ENCODE results near the gene BBS12.

Gene BBS12

DNA sequence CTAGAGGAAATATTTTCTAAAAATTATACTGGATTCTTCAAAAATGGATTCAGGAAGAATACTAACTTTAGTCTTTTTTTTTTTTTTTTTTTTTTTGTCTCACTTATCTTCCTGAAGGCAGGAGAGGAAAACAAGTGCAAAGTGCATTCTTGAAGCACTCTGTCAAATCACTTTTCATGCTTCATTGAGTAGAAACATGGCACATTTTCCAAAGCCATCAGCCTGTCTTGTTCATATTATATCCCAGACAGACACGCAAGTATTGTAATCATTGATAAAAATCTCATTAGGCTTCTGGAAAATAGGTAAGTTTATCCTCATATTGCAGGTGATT lies 1.2 kb downstream of the BBS12 start:
- H3K4me1 Mint-ChIP-seq = peaks cover 24% of the 10 kb centered on the region
- DNase-seq = no peak
- H3K27me3 Mint-ChIP-seq = no peaks in the 10 kb centered on the region
- H3K9me3 Mint-ChIP-seq = peaks cover 2% of the 10 kb centered on the region
- CTCF ChIA-PET = no interaction called here
- peaks cover 2% of the 10 kb centered on the region for H3K36me3 Mint-ChIP-seq
- peak overlapping the region; percentile 91 for H3K4me3 Mint-ChIP-seq
- H3K27ac Mint-ChIP-seq = no peak overlapping the region

DNA sequence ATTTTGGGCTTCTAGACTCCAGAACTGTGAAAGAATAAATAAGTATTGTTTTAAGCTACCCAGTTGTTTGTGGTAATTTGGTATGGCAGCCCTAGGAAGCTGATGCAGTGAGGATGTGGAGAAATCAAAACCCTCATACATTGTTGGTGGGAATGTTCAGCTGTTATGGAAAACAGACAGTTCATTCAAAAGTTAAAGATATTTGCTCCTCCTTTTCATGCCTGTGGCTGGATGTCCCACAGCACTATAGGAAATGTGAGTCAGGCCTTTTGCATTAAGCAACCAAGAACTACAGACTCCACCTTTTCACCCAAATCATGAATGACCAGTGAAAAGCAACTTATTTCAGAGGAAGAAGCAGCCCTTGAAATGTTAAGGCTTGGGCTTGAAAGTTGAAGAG lies 6.7 kb downstream of the BBS12 start:
- no peak overlapping the region for H3K27ac Mint-ChIP-seq
- CTCF ChIA-PET = interaction anchor here (1.5 kb wide), 1 partner anchor 19 kb away, joined by 5 read pairs; no protein-coding TSS in a partner anchor
- H3K36me3 Mint-ChIP-seq = peaks cover 9% of the 10 kb centered on the region
- no peak overlapping the region for H3K4me3 Mint-ChIP-seq
- DNase-seq = no peak
- H3K27me3 Mint-ChIP-seq = no peaks in the 10 kb centered on the region
- H3K4me1 Mint-ChIP-seq = no peaks in the 10 kb centered on the region
- H3K9me3 Mint-ChIP-seq = peaks cover 2% of the 10 kb centered on the region

DNA sequence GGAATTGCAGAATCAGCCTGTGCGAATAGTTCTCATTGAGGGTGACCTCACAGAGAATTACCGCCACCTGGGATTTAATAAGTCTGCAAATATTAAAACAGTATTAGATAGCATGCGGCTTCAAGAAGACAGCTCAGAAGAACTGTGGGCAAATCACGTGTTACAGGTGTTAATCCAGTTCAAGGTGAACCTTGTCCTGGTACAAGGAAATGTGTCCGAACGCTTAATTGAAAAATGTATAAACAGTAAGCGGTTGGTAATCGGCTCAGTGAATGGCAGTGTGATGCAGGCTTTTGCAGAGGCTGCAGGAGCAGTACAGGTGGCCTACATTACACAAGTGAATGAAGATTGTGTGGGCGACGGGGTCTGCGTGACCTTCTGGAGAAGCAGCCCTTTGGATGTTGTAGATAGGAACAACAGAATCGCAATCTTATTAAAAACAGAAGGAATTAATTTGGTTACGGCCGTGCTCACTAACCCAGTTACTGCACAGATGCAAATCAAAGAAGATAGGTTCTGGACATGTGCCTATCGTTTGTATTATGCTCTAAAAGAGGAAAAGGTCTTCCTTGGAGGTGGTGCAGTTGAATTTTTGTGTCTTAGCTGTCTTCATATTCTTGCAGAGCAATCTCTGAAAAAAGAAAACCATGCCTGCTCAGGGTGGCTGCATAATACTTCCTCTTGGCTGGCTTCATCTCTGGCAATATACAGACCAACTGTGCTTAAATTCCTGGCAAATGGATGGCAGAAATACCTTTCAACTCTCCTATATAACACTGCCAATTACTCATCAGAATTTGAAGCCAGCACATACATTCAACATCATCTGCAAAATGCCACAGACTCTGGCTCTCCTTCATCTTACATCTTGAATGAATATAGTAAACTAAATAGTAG lies 10.7 kb downstream of the BBS12 start:
- CTCF ChIA-PET = no interaction called here
- Mint-ChIP-seq H3K4me3 (no peak overlapping the region), H3K4me1 (peaks cover 17% of the 10 kb centered on the region), H3K36me3 (peaks cover 17% of the 10 kb centered on the region), H3K27me3 (no peaks in the 10 kb centered on the region), H3K9me3 (peaks cover 8% of the 10 kb centered on the region), H3K27ac (no peak overlapping the region)
- no peak for DNase-seq

DNA sequence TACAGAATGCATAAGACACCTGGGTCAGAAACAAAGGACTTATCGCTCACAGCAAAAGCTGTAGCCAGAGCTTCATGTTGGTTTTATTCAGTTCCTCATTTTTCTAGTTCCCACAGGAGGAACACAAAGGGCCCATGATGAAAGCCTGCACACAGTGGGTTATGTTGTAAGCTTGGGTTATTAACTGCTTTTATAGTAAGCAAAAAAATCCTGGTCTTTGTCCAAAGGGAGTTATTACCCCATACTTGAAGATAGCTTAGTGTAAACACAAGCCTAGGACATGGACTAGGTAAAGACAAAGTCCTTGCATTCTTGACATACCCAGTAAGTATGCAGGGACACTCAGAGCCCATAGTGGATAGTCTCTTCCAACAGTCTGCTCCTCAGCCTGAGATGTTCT lies 11.7 kb downstream of the BBS12 start:
- H3K9me3 Mint-ChIP-seq = peaks cover 8% of the 10 kb centered on the region
- DNase-seq = no peak
- no peaks in the 10 kb centered on the region for H3K27me3 Mint-ChIP-seq
- H3K27ac Mint-ChIP-seq = no peak overlapping the region
- peaks cover 17% of the 10 kb centered on the region for H3K36me3 Mint-ChIP-seq
- CTCF ChIA-PET = interaction anchor here (1.4 to 5.0 kb wide), 2 partner anchors 12 to 13 kb away, joined by 6 to 34 read pairs; partner anchors contain the start of gene BBS12
- no peak overlapping the region for H3K4me3 Mint-ChIP-seq
- peaks cover 17% of the 10 kb centered on the region for H3K4me1 Mint-ChIP-seq

DNA sequence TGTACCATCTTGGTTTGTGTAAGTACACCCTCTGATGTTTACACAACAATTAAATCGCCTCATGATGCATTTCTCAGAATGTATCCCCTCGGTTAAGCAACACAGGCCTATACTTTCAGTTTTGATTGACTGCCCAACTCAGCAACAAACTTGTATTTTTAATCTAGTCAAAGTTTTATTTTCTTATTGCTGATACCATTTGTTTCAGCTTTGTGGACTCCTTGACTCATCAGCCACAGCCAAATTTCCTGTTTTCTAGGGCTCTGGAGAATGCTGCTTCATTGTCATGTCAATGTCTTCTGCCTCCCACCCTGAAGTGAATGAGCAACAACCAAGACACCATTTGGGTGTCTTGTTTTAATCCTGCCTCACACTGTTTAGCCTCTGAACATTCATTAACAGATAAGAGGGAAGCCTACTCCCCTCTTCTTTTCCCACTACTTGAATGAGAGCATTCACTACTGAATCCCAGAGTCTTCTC lies 14.0 kb downstream of the BBS12 start:
- peaks cover 14% of the 10 kb centered on the region for H3K36me3 Mint-ChIP-seq
- H3K4me1 Mint-ChIP-seq = peaks cover 17% of the 10 kb centered on the region
- CTCF ChIA-PET = interaction anchor here (1.1 to 5.0 kb wide), 3 partner anchors 10 to 145 kb away, joined by 3 to 34 read pairs (median 4); partner anchors contain the start of gene BBS12
- H3K27me3 Mint-ChIP-seq = peaks cover 5% of the 10 kb centered on the region
- peaks cover 8% of the 10 kb centered on the region for H3K9me3 Mint-ChIP-seq
- DNase-seq = peak; percentile 24
- peak overlapping the region; percentile 74 for H3K27ac Mint-ChIP-seq
- no peak overlapping the region for H3K4me3 Mint-ChIP-seq

DNA sequence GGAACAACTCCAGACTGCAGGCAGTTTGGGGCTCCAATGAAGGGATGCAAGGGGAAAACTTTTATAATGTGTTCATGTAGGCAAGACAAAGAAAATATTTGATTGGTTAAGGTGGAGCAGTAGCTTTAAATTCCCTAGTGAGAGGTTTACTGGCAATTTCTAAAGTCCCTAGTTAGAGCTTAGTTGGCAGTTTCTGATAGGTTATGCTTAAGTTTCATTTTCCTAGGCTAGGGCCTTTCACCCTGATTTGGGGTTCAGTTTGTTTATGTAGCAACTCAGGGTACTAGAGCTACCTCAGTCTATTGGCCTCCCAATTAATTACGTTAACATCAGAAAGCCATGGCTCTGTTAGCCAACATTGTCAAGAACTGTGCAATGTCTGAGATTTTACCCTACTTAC lies 14.6 kb downstream of the BBS12 start:
- Mint-ChIP-seq H3K27me3 (peaks cover 5% of the 10 kb centered on the region), H3K4me1 (peaks cover 17% of the 10 kb centered on the region), H3K27ac (peak overlapping the region; percentile 74), H3K9me3 (peaks cover 8% of the 10 kb centered on the region), H3K36me3 (peaks cover 14% of the 10 kb centered on the region), H3K4me3 (no peak overlapping the region)
- CTCF ChIA-PET = interaction anchor here (1.0 to 5.0 kb wide), 3 partner anchors 10 to 145 kb away, joined by 3 to 34 read pairs (median 4); partner anchors contain the start of gene BBS12
- DNase-seq = no peak

DNA sequence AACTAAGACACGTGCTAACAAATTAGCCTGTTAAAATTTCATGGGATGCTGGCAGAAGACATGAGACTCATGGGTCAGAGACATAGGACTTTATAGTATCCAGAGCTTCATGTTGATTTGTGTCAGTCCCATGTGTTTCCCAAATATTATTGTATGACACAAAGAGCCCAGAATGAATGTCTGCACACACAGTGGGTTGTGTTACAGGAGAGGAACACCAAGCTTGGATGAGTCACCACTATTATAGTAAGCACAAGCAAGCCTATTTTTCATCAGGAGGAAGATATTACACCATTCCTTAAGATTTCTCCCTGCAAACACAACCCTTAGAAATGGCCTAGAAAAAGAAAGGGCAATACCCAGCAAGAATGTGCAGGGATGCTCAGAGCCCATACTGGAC lies 15.4 kb downstream of the BBS12 start:
- peaks cover 10% of the 10 kb centered on the region for H3K36me3 Mint-ChIP-seq
- H3K27ac Mint-ChIP-seq = no peak overlapping the region
- CTCF ChIA-PET = interaction anchor here (1.0 to 5.0 kb wide), 3 partner anchors 9 to 146 kb away, joined by 3 to 34 read pairs (median 4); partner anchors contain the start of gene BBS12
- no peak overlapping the region for H3K4me3 Mint-ChIP-seq
- H3K27me3 Mint-ChIP-seq = peaks cover 11% of the 10 kb centered on the region
- no peak for DNase-seq
- peaks cover 8% of the 10 kb centered on the region for H3K9me3 Mint-ChIP-seq
- peaks cover 17% of the 10 kb centered on the region for H3K4me1 Mint-ChIP-seq

DNA sequence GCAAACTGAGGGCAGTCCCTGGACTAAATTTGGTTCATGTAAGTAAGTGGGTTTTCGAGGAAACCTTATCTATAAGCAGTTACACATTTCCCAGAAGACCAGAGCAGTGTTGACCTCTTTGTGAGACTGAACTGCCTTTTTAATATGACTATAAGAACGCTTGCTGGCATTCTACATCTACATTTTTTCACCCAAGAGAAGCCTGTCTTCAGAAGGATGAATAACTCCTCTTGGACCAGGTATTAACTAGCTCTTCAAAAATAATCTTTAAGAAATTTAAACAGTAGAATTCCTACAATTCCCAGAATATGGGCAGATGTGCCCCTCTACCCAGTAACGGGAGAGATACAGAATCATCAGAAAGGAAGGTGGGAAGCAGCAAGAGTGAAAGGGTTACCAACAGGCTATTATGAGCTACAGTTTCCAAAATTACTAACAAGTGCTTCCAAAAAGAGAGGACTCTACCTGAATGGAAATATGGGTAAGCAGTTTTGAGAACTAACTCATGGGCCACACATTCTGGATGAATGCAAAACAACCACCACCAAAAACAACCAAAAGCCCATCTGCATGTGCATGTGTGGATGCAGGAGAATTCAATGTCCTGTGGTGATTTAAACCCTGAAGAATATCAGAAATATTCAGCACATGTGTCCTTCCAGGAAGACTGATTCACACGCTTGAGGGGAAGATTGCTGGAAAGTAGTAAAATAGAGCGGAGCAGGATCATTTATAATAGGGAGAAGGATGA lies 17.4 kb downstream of the BBS12 start:
- Mint-ChIP-seq H3K4me1 (peaks cover 17% of the 10 kb centered on the region), H3K27me3 (peaks cover 16% of the 10 kb centered on the region), H3K9me3 (peaks cover 8% of the 10 kb centered on the region), H3K4me3 (no peak overlapping the region), H3K27ac (no peak overlapping the region), H3K36me3 (peaks cover 10% of the 10 kb centered on the region)
- no peak for DNase-seq
- CTCF ChIA-PET = interaction anchor here (0.9 kb wide), 1 partner anchor 146 kb away, joined by 3 read pairs; no protein-coding TSS in a partner anchor

DNA sequence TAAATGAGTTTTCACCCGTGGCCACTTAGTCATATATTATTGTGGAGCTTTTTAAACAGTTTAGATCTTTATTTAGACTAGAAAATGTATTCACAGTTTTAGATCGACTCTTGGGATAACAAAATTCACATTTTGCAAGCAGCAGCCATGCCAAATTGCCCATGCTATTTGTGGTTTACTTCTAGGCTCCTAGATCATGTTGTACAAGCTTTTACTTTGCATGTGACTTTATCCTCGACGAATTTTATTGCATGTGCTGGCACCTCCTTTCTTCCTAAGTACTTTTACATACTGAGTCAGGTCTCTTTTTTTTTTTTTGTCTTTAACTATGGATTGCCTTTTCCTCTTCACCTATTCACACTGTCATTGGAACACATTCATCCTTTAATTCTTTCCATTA lies 23.2 kb downstream of the BBS12 start:
- CTCF ChIA-PET = interaction anchor here (1.0 to 5.0 kb wide), 6 partner anchors 9 to 175 kb away, joined by 3 to 34 read pairs (median 6); partner anchors contain the start of genes BBS12 and NUDT6
- Mint-ChIP-seq H3K9me3 (no peaks in the 10 kb centered on the region), H3K4me1 (peaks cover 3% of the 10 kb centered on the region), H3K27ac (no peak overlapping the region), H3K4me3 (no peak overlapping the region), H3K36me3 (no peaks in the 10 kb centered on the region), H3K27me3 (peaks cover 24% of the 10 kb centered on the region)
- DNase-seq = no peak

DNA sequence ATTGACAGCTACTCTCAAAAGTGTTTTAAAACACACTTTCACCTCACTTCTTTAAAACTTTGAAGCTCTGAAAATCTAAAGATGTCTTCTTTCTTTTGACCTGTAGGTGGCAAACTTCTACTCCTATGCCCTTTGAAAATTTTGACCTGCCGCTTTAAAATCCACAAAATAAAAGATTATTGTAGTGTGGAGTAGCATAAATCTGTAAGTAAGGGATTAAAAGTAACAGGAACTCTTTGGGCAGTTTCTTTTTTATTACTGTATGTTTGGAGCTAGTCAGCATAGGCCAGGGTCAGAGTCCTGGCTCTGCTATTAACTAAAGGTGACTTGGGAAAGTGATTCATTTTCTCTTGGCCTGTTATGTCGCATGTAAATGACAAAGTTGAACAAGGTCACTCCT lies 25.5 kb downstream of the BBS12 start:
- no peaks in the 10 kb centered on the region for H3K36me3 Mint-ChIP-seq

DNA sequence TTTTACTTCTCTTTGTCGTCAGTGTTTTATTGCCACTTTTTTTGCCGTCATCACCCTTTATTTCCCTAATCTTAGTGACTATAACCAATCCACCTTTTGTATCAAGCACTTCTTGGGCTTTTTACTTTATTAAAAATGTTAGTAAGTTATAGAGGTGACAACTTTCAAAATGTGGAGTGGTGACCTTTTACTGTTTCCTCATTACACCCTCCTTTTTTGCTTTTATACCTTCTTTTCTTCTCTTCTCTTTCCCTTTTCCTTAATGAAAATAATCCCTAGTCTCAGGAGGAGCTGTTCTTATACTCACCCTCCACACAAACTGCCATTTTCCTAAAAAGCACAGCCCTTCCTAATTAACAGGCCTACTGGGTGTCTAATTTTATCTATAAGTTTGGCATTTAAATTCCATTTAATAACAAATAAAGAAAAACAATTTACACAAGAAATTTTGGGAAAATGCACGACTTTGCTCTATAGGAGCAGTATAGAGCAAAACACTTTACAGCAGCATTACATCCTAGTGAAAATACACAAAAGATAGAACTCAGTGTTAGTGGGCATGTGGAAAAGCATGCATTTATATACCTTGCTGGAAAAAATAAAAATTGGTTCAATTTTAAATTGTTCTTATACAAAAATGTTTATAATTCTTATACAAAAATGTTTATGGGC lies 27.3 kb downstream of the BBS12 start:
- Mint-ChIP-seq H3K4me3 (no peak overlapping the region), H3K4me1 (peaks cover 34% of the 10 kb centered on the region), H3K27me3 (peaks cover 8% of the 10 kb centered on the region), H3K36me3 (no peaks in the 10 kb centered on the region), H3K27ac (no peak overlapping the region), H3K9me3 (no peaks in the 10 kb centered on the region)
- DNase-seq = no peak
- CTCF ChIA-PET = interaction anchor here (1.2 to 2.4 kb wide), 2 partner anchors 8 to 337 kb away, joined by 3 to 13 read pairs; no protein-coding TSS in a partner anchor

More for the DNA sequence above, 25.5 kb downstream of the BBS12 start:
- peaks cover 21% of the 10 kb centered on the region for H3K4me1 Mint-ChIP-seq
- H3K27me3 Mint-ChIP-seq = peaks cover 13% of the 10 kb centered on the region
- CTCF ChIA-PET = interaction anchor here (0.6 to 5.0 kb wide), 25 partner anchors 10 to 513 kb away, joined by 3 to 34 read pairs (median 5); partner anchors contain the start of genes BBS12 and NUDT6
- no peaks in the 10 kb centered on the region for H3K9me3 Mint-ChIP-seq
- no peak for DNase-seq
- H3K4me3 Mint-ChIP-seq = no peak overlapping the region
- H3K27ac Mint-ChIP-seq = no peak overlapping the region

DNA sequence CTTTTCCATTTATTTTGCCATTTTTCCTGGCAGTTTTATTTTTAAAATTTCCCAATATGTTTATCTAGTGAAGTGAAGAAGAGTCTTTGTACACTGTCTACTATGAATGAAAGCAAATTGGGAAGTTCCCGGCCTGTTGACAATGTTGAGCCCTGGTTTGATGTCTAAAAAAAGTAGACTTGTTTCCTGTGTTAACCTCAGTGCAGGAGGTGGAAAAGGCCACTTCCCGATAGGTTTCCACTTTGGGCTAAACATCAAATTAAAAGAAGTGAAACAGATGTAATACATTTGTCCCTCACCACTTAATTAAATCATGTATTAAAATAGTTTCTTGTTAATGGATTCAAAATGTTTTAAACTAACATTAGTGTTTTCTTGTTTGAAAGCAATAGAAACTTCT lies 30.0 kb downstream of the BBS12 start:
- no peaks in the 10 kb centered on the region for H3K27me3 Mint-ChIP-seq
- H3K36me3 Mint-ChIP-seq = no peaks in the 10 kb centered on the region
- peak overlapping the region; percentile 56 for H3K27ac Mint-ChIP-seq
- no peak overlapping the region for H3K4me3 Mint-ChIP-seq
- CTCF ChIA-PET = no interaction called here
- H3K9me3 Mint-ChIP-seq = no peaks in the 10 kb centered on the region
- peak; percentile 25 for DNase-seq
- H3K4me1 Mint-ChIP-seq = peaks cover 37% of the 10 kb centered on the region

DNA sequence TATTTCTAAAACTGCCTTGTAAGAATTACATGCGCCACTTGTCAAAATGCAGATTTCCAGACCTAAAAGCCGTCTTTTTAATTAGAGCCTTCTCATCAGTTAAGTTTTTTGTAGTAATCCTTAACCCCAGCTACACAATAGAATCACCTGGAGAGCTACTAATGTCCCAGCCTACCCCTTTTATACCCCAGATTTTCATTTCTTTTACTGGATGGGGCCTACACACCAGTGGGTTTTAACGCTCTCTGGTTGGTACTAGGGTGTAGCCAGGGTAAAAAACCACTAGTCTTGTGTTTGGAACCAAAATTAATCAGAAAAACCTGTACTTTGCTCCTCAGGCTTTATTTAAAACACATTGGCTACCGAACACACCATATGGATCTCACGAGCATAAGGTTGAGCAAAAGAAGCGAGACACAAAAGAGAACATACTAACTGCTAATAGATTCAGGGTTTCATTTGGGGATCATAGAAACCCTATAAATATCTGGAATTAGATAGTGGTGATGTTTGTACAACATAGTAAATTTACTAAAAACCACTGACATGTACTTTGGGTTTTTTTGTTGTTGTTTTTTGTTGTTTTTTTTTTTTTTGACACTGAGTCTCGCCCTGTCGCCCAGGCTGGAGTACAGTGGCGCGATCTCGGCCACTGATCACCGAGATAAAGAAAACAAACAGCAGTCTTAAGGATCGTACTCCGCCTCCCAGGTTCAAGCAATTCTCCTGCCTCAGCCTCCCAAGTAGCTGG lies 30.6 kb downstream of the BBS12 start:
- CTCF ChIA-PET = interaction anchor here (1.0 kb wide), 1 partner anchor 151 kb away, joined by 3 read pairs; no protein-coding TSS in a partner anchor
- no peak for DNase-seq
- no peaks in the 10 kb centered on the region for H3K36me3 Mint-ChIP-seq
- H3K4me1 Mint-ChIP-seq = peaks cover 34% of the 10 kb centered on the region
- H3K4me3 Mint-ChIP-seq = no peak overlapping the region
- H3K27ac Mint-ChIP-seq = no peak overlapping the region
- H3K27me3 Mint-ChIP-seq = no peaks in the 10 kb centered on the region
- H3K9me3 Mint-ChIP-seq = no peaks in the 10 kb centered on the region
